Erythroblast (primary cell): ENCODE results near the gene UBASH3B.
"Not testable (repeated sequence)": the region's sequence is repeated elsewhere in the genome, so short reads cannot be mapped to it uniquely, and the experiment has no call there.

Experiments
- DNase-seq, 2 experiments: peaks; one replicate each; lab custom pipeline; 2025; lab: John Stamatoyannopoulos, UW
- GATA1 ChIP-seq: IDR thresholded peaks from 2 replicates; pipeline ENCODE4 v1.6.1; 2011; ENCODE audit warnings: low read depth, mild to moderate bottlenecking, control low read depth, low read length, moderate library complexity
- POLR2A ChIP-seq: IDR thresholded peaks from 2 replicates; pipeline ENCODE4 v1.6.1; 2011; ENCODE audit warnings: mild to moderate bottlenecking, low read length

UBASH3B gene

DNA sequence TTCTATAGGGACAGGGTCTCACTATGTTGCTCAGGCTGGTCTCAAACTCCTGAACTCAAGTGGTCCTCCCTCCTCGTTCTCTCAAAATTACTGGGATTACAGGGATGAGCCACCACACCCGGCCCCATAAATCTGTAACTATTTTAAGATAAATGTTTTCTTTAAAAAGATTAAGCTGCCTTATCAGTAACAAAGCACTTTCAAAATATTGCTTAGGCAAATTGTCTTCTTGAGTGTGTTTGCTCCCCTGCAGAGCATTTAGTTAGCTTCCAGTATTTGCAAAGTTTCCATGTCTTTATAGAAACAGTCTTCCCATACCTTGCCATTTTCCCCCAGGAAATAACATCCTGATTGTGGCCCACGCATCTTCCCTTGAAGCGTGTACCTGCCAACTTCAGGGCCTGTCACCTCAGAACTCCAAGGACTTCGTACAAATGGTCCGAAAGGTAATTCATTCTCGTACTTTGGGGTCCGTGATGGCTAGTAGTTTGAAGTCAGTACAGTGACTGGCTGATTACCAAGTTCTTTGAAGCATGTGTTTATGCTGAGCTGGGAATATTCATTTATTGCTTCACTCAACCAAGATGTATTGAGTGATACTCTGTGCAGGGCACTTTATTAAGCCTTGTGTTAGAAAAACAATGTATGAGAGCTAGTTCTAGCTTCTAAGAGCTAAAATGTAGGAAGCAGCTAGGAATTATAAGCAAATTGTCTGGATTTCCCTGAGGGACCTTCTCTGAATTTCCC is 152.4 kb downstream of the UBASH3B start:
- no peak for DNase-seq
- TF ChIP-seq GATA1 (no peak), POLR2A (no peak)

GRCh38 chr11:122808478-122808869 is 153.0 kb downstream of the UBASH3B start:
- DNase-seq: no peak
- TF ChIP-seq POLR2A: no peak
- TF ChIP-seq GATA1: no peak

DNA sequence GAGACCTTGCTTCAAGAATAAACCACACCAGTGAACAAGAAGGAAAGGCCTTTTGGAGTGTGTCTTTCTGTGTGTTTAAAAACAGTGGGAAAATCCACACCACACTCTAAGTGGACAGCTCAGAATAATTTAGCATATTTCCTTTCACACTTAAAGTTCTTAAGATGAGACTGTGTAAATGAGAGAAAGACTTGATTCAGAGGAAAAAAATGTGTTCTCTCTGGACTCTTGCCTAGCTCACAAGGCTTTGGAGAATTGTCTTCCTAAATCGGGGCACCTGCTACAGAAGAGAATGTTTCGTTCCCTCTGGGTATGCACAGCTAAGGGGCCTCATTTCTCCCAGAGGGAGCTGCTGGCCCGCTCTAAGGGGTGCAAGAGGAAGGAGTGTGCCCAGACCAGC is 154.3 kb downstream of the UBASH3B start:
- no peak for DNase-seq
- TF ChIP-seq POLR2A (no peak), GATA1 (no peak)

DNA sequence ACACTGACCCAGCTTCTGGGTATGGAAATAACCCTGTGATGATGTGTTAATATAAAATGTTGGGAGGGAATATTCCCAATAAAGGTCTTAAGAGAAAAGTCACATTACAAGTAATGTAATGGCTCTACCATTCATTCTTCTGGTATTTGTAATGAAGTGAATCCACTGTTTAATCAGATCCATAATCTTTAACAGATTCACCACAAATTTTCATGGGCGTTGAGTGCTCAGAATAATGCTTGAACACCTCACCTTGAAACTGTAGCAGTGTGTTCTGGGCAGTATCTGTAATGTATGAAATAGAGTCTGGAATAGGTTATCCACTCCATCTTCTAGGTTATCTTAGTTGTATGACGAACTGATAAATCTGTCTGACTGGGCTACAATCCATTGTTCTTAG is 156.2 kb downstream of the UBASH3B start:
- no peak for DNase-seq
- no peak for TF ChIP-seq POLR2A
- TF ChIP-seq GATA1: no peak

DNA sequence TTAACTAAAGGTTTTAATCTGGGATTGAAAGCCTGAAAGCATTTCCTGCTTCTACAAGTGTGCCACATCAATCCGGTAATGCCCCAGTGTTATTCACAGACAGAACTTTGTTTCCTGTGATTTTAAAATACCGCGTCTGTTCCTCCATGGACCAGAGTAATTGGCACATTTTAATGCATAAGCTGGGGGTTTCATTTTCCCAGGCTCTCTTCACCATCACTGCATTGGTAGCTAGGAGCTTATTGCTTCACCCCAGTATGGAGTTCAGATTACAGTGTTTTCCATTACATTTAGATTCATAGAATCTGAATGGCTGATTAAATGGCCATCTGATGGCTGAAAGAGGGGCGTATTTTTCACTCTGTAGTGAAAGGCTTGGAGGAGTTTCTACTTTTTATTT is 157.1 kb downstream of the UBASH3B start:
- TF ChIP-seq GATA1 (no peak), POLR2A (no peak)
- no peak for DNase-seq

- DNase-seq: no peak
- TF ChIP-seq POLR2A (no peak), GATA1 (no peak)
These were observed 157.8 kb downstream of the UBASH3B start for GRCh38 chr11:122813176-122813893.

- no peak for DNase-seq
- TF ChIP-seq GATA1 (no peak), POLR2A (no peak)
These were observed 158.4 kb downstream of the UBASH3B start for GRCh38 chr11:122813894-122814270.

DNA sequence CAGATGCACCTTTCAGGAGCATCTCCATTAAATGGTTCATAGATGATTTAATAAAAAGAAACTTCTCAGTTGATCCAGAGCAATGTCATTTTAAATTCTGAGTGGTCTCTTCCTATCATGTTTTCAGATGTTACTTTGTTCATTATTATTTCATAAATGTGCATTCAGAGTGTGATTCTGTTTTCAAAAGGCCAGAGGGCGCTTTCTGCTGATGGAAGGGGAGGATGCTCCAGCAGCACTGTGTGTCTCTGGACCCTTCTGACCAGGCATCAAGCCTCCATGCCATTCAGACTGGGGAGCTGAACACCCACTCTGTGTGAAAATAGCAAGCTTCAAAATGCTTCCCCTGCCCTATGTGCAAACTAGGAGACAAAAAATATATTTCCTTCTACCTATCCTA is 158.9 kb downstream of the UBASH3B start:
- DNase-seq: peak in 1 of 2 experiments; percentile 4
- TF ChIP-seq POLR2A: no peak

GRCh38 chr11:122815900-122816299 is 160.4 kb downstream of the UBASH3B start:
- no peak for DNase-seq
- TF ChIP-seq GATA1 (no peak), POLR2A (no peak)

DNA sequence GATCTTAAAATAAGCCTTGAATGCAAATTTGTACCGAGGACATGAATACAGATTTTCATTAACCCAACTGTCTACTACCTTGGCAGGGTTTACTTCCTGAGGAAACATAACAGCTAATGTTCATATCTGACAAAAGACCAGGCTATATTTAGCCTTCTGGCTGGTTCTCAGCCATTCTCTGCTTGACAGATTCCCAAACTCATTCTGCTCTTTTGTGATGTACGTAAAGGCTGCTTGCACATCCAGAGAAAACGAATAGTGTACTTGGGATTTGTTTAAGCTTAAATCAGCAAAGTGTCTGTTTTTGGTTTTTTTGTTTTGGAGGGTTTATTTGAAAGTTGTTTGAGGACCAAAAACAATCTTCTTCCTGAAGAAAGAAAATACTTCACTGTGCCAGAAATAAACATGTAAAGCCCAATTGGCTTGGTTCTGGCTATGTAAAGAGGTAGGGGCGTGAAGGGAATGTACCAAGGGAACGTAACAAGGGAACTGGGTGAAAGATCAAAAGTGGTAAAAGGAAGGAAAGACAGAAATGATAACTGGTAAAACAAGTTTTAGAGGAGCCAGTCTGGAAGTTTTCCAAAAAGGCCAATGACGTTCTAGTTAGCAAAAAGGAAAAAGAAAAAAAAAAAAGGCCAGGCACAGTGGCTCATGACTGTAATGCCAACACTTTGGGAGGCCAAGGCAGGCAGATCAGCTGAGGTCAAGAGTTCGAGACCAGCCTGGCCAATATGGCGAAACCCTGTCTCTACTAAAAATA is 161.4 kb downstream of the UBASH3B start:
- DNase-seq: no peak
- TF ChIP-seq GATA1: no peak
- no peak for TF ChIP-seq POLR2A

- no peak for DNase-seq
- TF ChIP-seq GATA1: no peak
- TF ChIP-seq POLR2A: no peak
These were observed 164.6 kb downstream of the UBASH3B start for GRCh38 chr11:122820158-122820557.

GRCh38 chr11:122821169-122821568 is 165.6 kb downstream of the UBASH3B start:
- TF ChIP-seq POLR2A (no peak), GATA1 (no peak)
- no peak for DNase-seq

DNA sequence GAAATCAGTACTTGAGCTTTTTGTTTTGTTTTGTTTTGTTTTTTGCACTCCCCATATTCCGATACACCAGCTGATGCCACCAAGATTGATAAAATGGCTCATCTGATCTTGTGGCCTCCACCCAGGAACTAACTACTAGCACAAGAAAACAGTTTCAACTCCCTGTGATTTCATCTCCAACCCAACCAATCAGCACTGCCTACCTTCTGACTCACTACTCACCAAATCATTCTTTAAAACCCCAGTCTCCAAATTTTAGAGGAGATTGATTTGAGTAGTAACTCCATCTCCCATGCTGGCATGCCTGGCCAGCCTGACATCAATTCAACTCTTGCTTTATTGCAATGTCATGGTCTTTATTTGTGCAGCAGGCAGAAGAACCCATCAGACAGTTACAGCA is 166.7 kb downstream of the UBASH3B start:
- TF ChIP-seq GATA1: no peak
- TF ChIP-seq POLR2A: no peak

DNA sequence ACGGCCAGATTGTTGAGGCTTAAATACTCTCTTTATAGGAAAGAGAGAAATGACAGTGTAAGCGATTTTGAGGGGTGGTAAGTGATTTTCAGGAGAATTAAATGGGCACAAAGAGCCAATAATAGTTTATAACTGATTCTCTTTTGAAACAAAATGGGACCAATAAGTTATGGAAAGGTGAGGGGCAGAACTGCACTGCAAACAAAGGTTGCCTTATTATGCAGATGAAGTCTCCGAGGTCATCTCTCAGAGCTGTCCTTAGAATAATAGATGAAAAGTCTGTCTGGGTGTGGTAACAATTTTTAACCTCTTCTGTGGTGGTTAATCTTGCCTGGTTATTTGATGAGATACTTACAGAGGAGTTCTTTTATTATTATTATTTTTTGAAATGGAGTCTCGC is 168.0 kb downstream of the UBASH3B start:
- TF ChIP-seq POLR2A: no peak
- no peak for TF ChIP-seq GATA1
- no peak for DNase-seq

More for the DNA sequence above, 166.7 kb downstream of the UBASH3B start:
- no peak for DNase-seq

DNA sequence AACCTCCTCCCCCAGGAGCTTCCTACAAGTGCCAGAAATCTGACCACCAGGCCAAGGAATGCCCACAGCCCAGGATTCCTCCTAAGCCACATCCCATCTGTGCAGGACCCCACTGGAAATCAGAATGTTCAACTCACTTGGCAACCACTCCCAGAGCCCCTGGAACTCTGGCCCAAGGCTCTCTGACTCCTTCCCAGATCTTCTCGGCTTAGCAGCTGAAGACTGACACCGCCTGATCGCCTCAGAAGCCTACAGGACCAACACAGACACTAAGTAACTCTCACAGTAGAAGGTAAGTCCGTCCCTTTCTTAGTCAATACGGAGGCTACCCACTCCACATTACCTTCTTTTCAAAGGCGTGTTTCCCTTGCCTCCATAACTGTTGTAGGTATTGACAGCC is 173.8 kb downstream of the UBASH3B start:
- DNase-seq: not testable (repeated sequence)

- DNase-seq: not testable (repeated sequence)
These were observed 176.8 kb downstream of the UBASH3B start for GRCh38 chr11:122832297-122832696.
